NAMALWA (cell line): ENCODE results near the gene SEMA3G.

Source experiments
- DNase-seq: peaks from one replicate; pipeline ENCODE4 v3.0.0-alpha.2; 2015; ENCODE audit warnings: low spot score

Gene SEMA3G

DNA sequence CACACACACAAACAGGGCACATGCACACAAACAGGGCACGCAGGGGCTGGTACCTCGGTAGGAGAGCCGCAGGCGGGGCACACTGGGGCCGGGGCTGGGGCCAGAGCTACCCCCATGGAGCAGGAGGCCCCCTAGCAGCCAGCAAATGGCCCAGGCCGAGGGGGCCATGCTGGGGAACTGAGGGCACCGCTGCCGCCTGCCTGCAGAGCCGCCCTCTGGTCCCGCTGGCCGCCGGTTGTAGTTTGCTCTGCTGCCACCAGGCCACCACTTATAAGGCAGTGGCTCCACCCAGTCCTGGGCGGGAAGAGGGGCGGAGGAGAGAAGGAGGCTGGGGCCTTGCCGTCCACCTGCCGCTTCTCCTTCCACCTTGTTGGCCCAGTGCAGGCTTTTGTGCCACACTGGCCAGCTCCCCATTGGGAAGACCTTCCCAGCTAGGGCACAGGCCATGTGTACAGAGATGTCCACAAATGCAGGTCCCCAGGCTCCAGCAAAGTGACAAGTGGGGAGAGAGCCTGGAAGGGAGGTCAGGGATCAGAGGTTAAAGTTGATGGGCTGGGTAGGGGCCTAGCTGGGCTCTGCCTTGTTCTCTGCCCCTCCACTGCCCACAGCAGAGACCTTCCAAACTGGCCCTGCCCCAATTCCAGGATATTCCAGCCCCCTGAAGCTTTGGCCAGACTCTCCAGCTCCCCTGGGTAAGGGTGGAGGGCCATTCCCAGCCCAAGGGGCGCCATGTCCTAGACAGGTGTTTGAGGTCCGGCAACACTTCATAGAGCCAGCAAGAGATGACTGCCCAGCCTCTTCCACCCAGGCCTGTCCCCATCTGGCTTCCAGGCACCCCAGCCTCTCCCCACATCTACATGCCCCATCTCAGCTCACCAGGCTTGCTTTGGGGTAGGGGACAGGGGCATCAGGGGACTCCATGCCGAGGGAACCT lies at the start of gene SEMA3G:
TSS of gene SEMA3G (minus strand) at position 244 of the 934 bp plus-strand sequence. CDS start at position 168, 76 bp downstream.
- peak; percentile 78 for DNase-seq

DNA sequence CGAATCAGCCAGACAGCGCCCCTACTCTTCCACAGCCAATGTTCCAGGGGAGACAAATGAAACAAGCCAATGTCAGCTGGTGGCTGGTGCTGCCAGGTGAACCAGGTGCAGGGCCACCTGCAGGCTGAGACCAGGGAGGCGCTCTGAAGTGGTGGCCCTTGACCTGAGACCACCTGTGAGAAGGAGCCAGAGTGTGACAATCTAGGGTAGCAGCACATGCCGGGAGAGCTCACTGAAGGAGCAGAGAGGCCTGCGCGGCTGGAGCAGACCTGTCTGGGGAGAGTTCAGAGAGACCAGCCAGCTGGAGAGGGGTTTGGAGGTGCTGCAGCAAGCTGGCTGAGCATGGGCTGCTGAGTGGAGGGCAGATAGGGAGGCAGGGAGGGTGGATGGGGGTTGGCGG lies 49.5 kb upstream of the SEMA3G start:
- no peak for DNase-seq

DNA sequence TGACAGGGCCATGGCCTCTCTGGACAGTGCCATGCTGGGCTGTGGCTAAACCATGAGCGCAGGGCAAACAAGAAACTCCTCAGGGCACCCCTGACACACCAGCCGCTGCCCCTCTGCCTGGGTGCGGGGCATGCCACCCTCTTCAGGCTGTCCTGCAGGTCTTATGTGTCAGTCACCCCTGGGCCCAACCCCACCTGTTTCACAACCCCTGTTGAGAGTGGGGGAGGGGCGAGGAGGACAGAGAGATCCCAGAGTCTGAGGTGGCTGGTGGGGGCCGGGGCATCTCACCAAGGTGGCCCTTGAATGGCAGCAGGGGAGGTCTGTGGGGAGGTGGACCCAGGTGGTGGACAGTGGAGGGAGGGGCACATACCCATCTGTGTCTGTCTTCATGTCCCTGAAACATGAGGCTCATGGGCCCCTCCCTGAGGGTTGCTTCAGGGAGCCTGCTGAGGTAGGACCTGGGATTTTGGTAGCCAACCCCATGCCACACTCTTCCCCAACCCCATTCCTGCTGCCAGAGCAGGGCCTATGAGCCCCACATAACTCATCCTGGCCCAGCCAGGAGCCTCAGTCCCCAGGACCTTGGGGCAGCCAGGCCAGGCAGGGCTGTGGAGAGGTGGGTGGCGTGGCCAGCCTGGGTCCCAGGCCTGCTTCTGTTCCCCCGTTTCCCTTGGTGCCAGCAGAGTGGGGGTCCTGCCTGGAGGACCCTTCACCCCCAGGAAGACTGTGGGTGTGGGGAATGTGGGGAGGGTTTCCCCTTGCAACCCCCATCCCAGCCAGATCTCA lies 48.5 kb upstream of the SEMA3G start:
- DNase-seq = no peak

DNA sequence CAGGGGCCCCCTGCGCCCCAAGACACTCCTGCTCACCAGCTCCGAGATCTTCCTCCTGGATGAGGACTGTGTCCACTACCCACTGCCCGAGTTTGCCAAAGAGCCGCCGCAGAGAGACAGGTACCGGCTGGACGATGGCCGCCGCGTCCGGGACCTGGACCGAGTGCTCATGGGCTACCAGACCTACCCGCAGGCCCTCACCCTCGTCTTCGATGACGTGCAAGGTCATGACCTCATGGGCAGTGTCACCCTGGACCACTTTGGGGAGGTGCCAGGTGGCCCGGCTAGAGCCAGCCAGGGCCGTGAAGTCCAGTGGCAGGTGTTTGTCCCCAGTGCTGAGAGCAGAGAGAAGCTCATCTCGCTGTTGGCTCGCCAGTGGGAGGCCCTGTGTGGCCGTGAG lies 47.2 kb upstream of the SEMA3G start:
- no peak for DNase-seq

DNA sequence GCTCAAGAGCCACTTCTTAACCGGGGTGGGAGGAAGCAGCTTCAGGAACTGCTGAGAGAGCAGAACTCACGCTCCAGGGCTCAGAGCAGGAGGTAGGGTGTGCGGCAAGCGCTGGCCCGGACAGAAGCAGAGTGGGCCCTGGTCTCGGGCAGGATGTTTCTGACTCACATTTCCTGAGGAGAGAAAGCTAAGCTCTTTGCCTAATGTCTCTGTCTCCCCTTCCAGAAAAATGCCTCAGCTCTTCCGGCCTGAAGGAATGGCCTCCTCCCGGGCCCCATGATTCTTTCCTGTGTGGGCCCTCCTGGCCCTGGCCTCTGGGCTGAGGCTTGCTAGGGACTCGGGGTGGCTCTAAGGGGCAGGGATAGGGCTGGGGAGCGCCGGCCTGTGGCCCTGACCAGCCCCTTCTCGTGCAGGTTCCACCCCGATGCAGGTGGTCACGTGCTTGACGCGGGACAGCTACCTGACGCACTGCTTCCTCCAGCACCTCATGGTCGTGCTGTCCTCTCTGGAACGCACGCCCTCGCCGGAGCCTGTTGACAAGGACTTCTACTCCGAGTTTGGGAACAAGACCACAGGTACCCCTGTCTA lies 46.1 kb upstream of the SEMA3G start:
- DNase-seq = no peak

DNA sequence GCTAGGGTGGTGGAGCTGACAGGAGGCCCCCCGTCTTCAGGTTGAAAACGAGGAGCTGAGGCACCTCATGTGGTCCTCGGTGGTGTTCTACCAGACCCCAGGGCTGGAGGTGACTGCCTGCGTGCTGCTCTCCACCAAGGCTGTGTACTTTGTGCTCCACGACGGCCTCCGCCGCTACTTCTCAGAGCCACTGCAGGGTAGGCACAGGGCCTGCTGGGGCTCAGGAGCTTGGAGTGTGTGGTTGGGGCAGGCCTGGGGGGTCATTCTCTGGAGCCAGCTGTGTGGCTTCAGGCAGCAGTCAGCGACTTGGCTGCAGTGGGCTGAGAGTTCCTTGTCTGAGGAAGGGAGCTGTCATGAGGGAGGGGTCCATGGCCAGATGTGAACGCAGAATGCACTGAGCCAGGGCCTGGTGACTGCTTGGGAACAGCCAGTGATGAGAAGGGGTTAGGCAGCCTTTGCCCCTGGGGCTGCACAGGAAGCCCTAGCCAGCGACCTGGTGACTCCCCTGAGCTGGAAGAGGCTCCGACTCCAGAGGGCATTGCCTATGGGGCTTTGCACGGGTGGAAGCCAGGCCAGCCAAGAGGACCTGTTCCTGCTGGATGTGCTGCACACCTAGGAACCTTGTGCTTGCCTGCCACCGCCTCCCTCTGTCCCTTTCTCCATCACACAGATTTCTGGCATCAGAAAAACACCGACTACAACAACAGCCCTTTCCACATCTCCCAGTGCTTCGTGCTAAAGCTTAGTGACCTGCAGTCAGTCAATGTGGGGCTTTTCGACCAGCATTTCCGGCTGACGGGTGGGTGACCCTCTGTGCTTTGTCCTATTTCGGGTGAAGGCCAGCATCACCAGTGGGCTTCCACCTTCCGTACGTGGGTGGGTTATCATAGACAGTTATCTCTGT lies 45.4 kb upstream of the SEMA3G start:
- no peak for DNase-seq

DNA sequence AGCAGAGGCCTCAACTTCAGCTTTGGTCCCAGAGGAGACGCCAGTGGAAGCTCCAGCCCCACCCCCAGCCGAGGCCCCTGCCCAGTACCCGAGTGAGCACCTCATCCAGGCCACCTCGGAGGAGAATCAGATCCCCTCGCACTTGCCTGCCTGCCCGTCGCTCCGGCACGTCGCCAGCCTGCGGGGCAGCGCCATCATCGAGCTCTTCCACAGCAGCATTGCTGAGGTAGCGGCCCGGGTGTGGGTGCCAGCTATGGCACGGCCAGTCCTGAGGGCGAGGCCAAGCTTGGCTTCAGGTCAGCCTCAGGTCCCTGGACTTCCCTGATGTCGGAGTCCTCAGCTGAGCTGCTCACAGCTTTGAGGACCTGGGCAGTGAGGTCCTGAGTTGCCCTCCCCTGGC lies 44.5 kb upstream of the SEMA3G start:
- DNase-seq = no peak

DNA sequence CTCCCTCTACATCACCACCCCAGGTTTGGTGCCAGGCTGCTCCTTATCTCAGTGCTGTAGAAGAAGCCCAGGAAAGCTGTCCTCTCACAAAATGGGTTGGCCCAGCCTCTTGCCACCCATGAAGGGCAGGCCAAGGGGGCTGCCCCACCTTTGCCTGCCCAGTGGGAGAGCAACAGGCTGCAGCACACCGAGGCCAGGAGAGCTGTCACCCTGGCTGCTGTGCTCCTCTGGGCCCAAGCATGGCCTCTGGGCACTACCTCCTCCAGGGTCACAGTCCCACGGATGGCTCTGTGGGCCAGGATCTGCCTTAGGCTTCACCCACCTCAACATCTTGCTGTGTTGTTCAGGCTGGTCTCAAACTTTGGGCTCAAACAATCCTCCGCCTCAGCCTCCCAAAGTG lies 43.8 kb upstream of the SEMA3G start:
- no peak for DNase-seq

DNA sequence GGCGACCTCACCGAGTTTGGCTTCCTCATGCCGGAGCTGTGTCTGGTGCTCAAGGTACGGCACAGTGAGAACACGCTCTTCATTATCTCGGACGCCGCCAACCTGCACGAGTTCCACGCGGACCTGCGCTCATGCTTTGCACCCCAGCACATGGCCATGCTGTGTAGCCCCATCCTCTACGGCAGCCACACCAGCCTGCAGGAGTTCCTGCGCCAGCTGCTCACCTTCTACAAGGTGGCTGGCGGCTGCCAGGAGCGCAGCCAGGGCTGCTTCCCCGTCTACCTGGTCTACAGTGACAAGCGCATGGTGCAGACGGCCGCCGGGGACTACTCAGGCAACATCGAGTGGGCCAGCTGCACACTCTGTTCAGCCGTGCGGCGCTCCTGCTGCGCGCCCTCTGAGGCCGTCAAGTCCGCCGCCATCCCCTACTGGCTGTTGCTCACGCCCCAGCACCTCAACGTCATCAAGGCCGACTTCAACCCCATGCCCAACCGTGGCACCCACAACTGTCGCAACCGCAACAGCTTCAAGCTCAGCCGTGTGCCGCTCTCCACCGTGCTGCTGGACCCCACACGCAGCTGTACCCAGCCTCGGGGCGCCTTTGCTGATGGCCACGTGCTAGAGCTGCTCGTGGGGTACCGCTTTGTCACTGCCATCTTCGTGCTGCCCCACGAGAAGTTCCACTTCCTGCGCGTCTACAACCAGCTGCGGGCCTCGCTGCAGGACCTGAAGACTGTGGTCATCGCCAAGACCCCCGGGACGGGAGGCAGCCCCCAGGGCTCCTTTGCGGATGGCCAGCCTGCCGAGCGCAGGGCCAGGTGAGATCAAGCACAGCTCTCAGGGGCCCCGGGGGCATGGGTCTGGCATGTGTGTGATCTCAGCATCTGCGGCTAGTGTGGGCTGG lies 43.1 kb upstream of the SEMA3G start:
- no peak for DNase-seq

DNA sequence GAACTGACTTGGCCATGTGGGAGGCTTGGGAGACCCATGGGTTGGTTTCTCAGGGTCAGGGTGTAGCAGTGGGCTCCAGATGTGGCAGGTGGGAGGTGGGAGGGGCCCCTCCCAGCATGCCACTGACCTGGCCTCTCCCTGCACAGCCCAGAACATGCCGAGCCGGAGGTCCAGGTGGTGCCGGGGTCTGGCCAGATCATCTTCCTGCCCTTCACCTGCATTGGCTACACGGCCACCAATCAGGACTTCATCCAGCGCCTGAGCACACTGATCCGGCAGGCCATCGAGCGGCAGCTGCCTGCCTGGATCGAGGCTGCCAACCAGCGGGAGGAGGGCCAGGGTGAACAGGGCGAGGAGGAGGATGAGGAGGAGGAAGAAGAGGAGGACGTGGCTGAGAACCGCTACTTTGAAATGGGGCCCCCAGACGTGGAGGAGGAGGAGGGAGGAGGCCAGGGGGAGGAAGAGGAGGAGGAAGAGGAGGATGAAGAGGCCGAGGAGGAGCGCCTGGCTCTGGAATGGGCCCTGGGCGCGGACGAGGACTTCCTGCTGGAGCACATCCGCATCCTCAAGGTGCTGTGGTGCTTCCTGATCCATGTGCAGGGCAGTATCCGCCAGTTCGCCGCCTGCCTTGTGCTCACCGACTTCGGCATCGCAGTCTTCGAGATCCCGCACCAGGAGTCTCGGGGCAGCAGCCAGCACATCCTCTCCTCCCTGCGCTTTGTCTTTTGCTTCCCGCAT lies 42.3 kb upstream of the SEMA3G start:
- no peak for DNase-seq

DNA sequence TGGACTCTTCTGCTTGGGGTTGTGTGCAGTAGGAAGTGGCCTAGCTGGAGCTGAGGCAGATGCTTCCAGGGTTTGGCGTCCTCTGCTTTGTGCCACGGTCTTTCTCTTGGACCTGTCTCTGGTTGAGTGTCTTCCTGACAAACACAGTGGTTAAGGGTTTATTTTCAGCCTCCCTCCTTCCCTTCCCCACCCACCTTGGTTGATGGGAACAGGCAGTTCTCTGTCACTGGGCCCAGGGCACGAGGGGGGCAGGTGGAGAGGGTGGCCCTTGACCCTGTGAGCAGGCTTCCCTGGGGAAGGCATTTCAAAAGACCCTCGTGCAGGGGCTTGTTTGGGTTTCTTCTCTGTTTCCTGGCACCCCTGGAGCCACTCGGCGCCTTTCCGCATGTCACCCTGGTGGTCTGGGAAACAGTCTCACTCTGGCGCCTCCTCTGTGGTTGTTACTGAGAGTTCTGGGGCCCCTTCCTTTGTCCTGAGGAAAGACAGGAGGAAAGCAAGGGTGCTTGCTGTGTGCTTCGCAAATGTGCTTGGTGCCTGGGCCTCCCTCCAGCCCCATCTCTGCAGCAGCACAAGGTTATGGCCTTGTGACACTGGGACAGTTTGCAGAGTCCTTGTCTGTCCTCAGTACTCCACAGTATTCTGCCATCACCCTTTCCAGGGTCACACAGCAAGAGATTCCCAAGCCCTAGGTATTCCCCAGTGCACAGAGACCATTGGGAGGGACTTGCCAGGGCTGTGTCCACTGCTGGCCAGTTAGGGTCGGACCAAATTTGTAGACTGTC lies 40.0 kb upstream of the SEMA3G start:
- DNase-seq = no peak

DNA sequence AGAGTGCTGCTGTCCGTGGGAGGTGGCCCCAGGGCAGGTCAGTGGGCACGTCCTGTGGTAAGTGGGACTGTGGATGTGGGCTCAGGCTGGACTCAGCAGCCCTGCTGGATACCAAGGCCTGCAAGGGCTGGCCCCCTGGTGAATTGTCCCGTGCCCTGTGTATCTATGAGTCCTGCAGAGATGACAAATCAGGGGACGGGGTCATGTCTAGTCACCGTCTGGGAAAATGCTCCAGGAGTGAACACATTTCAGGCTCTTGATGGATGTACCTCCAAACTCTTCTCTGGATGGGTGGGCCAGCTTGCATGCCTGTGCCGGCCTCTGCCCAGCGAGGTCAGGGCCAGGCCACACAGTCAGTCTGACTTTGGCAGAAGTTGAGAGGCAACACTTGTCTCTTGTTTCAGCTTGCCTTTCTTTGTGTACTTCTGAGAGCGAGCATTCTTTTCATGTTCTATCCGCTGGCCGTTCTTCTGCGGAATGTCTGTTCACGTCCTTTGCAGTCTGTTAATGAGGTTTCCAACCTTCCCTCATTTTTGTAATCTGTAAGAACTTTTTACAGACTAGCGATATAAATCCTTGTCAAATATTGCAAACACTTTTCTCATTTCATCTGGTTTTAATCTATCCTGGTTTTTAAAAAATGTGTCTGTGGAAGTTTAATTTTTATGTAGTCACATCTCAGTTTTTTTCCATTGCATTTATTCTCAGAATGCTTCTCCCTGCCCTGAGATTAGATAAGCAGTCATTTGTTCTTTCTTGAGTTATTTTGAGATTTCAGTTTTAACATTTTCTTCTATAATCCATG lies 38.9 kb upstream of the SEMA3G start:
- no peak for DNase-seq

DNA sequence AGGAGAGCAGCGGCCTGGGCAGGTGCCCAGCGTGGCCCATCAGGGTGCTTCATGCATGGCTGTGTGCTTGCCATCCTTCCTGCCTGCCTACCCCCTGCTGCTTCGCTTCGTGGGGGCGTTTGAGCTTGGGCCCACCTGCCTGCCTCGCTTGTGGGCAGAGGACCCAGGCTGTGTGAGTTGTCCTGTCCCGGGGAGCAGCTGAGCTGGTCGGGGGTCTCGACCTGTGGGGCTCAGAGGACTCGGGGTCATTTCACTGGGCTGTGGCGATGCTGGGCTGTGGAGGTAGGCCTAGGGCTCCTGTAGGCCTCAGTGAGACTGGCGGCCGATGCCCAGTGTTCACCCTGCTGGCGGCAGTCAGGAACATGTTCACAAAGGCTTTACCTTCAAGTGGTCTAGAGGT lies 38.2 kb upstream of the SEMA3G start:
- DNase-seq = no peak

DNA sequence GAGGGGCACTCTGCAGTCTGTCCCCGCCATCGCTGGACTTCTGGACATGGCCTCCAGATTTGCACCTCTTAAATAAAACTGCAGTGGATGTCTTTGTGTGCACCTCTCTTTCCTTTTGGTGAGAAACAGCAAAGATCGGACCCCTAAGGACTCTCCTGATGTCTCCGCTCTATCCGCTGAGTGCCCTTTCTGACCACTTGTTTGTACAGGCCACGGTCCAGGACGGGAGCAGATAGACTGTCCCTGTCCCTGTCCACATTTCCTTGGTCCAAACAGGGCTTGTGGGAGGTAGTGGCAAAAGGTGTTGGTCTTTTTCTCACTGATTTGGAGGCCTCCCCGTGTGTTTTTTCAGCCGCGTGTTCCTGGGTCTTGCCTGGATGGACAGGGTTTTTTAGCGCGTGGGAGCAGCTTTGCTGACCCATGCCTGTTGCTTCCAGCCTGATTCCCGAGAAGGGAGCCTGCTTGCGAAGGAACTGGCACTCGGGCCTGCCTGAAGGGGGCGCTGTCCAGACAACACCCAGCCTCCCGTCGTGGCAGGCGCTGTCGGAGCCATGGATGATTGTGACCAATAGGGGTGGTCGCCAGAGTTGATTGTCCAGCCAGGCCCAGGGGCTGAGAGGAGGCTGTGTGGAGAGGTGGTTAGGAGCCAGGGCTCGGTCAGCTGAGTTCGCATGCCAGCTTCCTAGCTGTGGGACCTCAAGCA lies 37.1 kb upstream of the SEMA3G start:
- no peak for DNase-seq

DNA sequence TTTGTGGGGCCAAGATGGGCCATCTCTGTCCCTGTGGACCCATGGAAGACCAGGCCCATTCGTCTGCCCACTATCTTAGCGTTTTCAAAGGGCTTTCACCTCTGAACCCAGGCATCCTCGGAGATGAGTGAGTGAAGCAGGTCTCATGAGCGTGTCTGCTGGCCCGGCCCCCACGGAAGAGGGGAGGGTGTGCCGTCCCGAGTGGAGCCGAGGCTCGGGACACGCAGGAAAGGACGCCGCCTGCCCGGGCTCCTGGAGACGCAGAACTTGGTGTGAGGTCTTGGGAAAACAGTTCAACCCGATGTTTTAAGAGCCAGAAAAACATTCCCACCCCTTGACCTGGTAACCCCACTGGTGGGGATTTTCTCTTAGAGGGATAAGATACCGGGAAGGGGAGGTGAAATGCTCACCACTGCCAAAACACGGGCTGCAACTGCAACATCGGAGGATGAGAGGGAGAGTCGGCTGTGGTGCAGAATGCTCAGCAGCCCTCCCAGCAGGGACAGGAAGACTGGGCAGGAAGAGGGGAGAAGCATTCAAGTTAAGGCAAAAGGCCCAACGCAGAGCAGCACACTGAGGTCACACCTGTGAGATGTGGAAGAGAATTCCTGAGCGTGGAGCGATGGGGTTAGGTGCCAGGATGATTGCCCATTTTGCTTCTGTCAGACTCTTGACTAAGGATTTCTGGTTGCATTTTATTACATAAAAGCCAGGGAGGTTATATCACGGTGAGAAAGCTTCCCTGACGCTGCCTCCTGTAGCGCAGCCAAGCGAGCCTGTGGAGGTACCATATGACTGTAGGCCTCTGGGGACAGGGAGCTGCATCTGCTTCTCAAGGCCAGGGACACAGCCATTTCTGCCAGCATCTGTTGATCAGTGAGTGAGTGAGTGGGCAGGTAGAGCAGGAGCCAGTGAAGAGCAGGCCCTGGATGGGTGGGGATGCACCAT lies 36.1 kb upstream of the SEMA3G start:
- no peak for DNase-seq

DNA sequence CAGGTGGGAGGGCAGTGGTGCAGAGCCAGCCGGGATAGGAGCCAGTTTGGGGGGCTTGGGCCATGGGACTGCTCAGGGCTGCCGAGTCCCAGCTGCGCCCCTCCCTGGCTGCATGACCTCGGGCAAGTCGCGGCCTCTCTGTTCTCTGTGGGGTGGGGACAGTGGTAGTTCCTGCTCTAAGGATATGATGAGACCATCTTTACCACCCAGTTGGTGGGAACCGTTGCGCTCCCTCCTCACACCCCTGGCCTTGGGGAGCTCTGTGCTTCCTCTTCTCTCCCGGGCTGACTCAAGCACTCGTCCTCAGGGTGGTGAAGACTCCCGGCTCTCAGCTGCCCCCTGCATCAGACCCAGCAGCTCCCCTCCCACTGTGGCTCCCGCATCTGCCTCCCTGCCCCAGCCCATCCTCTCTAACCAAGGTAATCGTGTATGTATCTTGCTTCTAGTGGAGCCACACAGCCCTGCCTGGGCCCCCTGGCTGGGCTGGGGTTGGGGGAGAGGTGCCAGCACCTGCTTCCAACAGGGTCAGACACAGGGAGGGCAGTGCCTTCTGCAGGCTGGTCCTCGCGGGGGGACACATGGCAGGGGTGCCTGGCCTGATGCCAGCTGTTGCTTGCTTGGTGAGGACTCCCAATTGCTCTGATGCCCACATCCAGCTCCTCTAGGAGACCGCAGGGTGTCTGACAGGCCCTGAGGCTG lies 35.1 kb upstream of the SEMA3G start:
- no peak for DNase-seq
